ENCODE data around the gene ZNF391. TPM values are rescaled to one million over a fixed set of nuclear protein-coding genes. Genes with fewer than 3 reads are reported as not detected.
A peak's percentile ranks its signal among the peaks of the same experiment; 100 is the strongest.
"Not testable (repeated sequence)": the region's sequence is repeated elsewhere in the genome, so short reads cannot be mapped to it uniquely, and the experiment has no call there.

Gene ZNF391
- total RNA-seq (2014; rRNA removed) = 0.57 and 1.3 TPM in 2 replicates
- polyA plus RNA-seq (2012) = 0.11 TPM

DNA sequence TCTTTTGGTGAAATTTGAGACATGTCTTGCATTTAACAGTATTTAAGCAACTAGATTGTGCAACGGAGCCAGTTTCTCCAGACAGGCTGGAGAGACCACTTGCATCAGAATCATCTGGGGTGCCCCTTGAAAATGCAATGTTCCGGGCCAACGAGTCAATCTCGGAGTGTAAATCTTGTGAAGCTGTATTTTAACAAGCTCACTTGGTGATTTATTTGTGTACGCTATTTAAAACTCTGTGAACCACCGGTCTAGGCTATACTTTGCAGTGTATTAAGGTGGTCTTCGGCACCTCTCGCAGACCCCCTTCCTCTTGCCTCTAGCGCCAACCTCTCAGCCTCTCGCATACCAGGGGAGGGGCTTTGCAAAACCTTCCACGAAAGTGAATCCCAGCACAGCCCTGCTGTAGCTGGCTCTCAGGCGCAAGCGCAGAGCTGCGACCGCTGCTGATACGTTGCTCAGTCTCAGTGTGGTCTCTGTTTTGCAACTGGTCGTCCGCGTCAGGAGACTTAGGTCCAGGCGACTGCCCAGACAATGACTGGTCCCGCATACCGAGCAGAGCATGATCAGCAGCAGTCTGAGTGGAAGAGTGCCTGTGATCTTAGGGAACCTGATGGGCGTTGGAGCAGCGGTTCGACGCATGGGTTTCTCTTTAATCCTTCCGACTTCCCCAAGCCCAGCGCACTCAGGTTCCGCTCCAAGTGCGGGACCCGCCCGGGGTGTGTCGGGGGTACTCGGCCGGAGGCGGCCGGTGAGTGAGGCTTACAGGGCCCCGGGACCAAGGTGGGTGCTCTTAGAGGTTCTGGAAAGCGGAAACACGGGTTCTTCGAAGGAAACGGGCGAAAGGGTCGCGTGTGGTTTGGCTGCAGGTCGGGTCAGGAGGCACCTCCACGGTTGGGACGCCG is at the start of gene ZNF391:
TSS of gene ZNF391 (plus strand) at position 467 of the 905 bp plus-strand sequence. CDS start 11,612 bp downstream, outside the sequence.
- peak; percentile 69 for DNase-seq (ENCODE audit: low read depth)

DNA sequence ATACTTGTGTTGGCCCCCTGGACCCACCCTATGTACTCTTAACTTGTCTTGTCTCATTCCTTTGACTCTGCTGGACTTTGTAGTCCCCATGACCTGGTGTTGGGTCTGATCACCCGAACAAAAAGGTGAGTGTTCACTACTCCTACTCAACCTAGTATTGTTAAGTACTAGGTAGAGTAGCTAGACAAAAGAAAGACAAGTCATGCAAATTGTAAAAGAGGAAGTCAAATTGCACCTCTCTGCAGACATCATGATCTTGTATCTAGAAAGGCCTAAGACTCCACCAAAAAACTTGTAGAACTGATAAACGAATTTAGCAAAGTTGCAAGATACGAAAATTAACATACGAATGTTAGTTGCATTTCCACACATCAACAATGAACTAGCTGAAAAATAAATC is 35.7 kb upstream of the ZNF391 start:
- DNase-seq (ENCODE audit: low read depth) = no peak

DNA sequence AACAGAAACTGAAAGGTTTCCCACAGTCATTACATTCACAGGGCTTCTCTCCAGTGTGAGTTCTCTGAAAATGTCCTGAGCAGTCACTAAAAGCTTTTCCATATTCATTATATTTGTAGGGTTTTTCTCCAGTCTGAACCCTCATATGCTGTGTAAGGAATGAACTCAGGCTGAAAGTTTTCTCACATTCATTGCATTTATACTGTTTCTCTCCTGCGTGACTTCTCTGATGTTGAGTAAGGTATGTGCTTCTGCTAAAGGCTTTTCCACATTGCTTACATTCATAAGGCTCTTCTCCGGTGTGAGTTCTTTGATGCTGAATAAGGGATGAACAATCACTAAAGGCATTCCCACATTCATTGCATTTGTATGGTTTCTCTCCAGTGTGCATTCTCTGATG is 29.8 kb upstream of the ZNF391 start:
- no peak for DNase-seq (ENCODE audit: low read depth)

DNA sequence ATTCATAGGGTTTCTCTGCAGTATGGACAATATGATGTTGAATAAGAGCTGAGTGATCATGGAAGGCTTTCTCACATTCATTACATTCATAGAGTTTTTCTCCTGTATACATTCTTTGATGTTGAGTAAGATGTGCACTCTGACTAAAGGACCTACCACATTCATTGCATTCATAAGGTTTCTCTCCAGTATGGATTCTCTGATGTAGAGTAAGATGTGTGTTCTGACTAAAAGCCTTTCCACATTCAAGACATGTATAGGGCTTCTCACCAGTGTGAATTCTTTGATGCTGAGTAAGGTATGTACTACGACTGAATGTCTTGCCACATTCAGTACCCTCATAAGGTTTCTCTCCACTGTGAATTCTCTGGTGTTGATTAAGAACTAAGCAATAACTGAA is 29.3 kb upstream of the ZNF391 start:
- no peak for DNase-seq (ENCODE audit: low read depth)

DNA sequence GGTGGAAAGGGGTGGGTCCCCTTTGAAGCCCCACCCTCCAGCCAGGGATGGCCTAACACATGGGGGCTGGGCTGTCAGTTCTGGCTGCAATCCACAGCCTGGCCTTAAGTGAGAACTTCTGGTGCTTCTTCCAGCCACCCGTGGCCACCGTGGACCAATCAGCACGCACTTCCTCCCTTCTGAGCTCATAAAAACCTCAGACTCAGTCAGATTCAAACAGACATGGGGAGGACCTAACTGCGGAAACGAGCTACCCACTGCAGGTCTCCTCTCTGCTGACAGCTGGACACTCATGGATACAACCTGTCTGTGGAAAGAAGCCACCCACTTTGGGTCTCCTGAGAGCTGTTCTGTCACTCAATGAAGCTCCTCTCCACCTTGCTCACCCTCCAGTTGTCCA is 20.4 kb upstream of the ZNF391 start:
- DNase-seq (ENCODE audit: low read depth) = no peak

DNA sequence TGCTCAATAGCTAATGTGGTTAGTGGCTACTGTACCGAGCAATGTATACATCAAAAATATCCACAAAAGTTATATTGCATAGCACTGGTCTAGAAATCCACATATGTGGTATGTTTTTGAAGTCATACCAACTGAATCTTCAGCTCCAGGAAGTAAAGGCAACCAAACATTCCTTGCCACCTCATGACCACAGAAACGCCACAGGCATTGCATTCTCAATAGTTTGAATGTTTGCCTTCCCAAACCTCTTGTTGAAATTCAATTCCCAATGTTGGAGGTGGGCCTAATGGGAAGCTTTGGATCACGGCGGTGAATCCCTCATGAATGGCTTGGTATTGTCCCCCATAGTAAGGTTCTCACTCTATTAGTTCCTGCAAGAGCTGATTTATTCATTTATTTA is 18.2 kb upstream of the ZNF391 start:
- no peak for DNase-seq (ENCODE audit: low read depth)

DNA sequence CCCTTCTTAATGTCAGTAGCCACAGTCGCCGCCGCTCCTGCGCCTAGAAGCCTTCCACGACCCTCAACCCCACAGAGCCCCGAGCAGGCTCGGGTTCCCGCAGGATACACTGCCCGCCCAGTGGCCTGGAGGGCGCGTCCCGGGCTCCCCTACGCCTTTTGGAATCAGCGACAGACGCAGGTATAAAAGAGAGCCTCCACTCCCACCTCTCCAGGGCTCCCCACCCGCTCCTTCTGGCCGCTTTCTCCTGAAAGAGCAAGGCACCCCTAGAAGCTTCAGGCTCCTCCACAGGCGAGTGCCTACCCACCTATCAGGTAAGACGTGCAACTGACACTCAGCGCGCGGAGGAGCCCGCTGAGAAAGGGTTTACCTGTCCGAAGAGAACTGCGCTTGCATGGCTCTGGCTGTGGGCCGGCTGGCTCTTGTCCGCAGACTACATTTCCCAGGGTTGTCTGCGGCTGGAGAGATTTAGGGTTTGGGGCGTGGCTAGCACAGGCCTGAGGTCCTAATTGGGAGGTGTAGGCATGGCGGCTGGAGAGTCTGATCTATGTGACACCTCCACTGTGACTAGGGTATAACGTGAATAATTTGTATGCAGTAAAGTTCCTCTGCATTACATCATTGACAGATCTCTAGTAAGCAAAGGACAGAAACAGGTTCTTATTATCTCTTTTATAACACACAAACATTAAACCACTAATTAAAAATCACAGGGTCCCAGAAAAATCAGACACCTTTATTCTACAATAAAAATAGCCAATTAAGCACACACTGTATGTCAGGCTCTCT is 13.5 kb upstream of the ZNF391 start:
- peak; percentile 27 for DNase-seq (ENCODE audit: low read depth)

DNA sequence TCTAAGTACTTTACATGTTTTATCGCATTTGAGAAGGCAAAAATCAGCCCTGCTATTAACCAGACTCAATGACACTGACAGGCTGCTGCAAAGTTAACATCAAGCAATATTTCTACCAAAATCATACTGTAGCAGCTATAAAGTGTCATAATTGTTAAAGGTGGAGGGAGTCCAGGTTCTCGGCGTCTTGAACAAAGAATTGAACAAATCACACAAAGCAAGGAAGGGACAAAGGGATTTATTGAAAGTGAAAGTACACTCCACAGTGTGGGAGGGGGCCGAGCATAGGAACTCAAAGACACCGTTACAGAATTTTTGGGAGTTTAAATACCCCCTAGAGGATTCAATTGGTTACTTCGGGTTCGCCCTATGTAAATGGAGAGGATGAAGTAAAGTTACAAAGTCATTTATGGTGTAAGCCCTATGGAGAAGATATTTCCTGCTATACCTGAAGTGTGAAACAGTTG is 12.9 kb upstream of the ZNF391 start:
- DNase-seq (ENCODE audit: low read depth) = peak; percentile 8

DNA sequence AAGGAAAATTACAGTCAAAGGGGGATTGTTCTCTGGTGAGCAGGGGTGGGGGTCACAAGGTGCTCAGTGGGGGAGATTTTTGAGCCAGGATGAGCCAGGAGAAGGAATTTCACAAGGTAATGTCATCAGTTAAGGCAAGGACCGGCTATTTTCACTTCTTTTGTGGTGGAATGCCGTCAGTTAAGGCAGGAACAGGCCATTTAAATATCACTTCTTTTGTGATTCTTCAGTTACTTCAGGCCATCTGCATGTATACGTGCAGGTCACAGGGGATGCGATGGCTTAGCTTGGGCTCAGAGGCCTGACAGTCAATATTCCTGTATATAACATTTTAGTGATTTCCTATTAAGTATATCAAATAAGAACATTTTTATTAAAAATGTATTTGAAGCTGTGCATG is 10.2 kb upstream of the ZNF391 start:
- not testable (repeated sequence) for DNase-seq (ENCODE audit: low read depth)

DNA sequence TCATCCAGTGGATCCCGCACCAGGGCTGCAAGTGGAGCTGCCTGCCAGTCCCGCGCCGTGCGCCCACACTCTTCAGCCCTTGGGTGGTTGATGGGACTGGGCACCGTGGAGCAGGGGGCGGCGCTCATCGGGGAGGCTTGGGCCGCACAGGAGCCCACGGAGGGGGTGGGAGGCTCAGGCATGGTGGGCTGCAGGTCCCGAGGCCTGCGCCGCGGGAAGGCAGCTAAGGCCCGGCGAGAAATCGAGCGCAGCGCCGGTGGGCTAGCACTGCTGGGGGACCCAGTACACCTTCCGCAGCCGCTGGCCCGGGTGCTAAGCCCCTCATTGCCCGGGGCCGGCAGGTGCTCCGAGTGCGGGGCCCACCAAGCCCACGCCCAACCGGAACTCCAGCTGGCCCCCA is 7.6 kb upstream of the ZNF391 start:
- not testable (repeated sequence) for DNase-seq (ENCODE audit: low read depth)

DNA sequence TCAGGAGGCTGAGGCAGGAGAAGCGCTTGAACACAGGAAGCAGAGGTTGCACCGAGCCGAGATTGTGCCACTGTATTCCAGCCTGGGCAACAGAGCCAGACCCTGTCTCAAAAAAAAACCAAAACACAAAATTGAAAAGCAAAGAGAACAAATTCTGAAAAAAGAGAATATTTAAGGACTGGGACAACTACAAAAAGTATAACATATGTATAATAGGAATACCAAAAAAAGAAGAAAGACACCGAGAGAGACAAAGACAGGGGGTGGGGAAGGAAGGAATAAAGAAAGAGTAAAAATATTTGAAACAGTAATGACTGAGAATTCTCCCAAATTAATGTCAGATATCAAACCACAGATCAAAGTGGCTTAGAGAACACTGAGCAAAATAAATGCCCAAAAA is 5.5 kb upstream of the ZNF391 start:
- DNase-seq (ENCODE audit: low read depth) = no peak

DNA sequence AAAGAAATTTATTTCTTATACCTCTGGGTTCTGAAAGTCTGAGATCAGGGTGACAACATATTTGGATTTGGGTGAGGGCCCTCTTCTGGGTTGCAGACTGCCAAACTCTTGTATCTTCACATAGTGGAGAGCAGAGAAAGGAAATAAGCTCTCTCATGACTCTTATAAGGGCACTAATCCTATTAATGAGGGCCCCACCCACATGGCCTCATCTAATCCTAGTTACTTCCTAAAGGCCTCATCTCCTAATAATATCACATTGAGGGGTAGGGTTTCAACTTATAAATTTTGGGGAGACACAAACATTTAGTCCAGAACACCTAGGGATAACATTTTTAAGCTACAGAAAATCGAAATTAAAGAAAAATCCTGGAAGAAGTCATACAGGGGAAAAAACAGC is 5.1 kb upstream of the ZNF391 start:
- no peak for DNase-seq (ENCODE audit: low read depth)

DNA sequence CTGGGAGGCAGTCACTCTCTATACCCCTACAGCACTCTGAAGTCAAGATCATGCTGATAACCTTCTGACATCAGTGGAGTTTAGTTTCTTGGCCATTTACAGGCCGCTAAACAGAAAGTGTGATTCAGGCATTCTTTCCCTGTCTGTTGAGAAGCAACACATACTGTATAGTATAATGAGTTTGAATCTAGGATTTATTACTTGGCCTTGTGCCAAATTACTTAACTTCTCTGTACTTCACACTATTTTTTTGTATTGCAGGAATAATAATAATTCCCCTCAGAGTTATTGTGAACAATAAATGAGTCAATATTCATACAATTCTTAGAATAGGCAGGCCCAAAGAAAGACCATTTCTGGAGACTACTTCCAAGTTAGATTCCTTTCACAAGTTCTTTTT is 4.1 kb downstream of the ZNF391 start:
- no peak for DNase-seq (ENCODE audit: low read depth)

DNA sequence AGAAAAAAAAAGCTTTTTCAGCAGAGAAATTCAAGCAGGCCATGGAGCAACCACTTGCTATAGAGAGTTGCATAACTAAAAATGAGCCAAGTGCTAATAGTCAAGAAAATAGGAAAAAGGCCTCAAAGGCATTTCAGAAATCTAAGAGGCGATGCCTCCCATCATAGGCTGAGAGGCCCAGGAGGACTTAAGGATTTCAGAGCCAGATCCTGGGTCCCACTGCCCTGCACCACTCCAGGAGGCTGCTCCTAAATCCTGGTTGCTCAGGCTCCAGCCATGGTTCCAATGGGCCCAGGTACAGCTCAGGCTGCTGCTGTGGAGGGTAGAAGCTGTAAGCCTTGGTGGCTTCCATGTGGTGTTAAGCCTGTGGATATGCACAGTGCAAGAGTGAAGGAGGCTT is 5.5 kb downstream of the ZNF391 start:
- DNase-seq (ENCODE audit: low read depth) = no peak

DNA sequence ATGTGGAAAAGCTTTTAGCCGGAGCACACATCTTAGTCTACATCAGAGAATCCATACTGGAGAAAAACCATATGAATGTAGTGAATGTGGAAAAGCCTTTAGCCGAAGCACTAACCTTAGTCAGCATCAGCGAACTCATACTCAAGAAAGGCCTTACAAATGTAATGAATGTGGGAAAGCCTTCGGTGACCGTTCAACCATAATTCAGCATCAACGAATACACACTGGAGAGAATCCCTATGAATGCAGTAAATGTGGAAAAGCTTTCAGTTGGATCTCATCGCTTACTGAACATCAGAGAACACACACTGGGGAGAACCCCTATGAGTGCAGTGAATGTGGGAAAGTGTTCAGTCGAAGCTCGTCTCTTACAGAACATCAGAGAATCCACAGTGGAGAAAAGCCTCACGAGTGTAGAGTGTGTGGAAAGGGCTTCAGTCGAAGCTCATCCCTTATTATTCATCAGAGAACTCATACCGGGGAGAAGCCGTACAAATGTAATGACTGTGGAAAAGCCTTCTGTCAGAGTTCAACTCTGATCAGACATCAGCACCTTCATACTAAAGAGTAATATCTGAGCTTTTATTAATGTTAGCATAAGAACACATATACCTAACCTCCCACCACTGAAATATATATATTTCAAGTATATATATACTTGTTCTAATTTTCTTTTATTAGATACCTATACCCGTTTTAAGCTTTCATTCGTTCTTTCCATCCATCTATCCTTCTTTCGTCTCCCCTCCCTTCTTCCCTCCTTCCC is 12.5 kb downstream of the ZNF391 start:
- DNase-seq (ENCODE audit: low read depth) = no peak

DNA sequence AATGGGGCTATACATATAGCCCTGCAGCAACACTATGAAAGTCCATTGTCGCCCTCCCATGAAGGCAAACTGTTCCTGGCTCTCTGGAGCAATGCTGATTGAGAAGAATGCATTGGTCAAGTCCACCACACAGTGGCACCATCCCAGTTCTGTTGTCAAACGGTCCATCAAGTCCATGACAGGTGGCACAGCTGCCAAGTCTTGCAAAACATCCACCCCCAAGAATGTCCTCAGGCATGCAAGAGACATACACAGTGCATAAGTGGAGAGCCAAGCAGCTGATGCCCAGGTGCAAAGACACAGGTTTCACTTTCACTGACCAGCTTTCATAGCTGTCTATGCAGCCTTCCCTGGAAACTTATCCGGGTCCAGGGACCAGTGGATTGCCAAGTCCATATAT is 17.5 kb downstream of the ZNF391 start:
- DNase-seq (ENCODE audit: low read depth) = peak; percentile 9

DNA sequence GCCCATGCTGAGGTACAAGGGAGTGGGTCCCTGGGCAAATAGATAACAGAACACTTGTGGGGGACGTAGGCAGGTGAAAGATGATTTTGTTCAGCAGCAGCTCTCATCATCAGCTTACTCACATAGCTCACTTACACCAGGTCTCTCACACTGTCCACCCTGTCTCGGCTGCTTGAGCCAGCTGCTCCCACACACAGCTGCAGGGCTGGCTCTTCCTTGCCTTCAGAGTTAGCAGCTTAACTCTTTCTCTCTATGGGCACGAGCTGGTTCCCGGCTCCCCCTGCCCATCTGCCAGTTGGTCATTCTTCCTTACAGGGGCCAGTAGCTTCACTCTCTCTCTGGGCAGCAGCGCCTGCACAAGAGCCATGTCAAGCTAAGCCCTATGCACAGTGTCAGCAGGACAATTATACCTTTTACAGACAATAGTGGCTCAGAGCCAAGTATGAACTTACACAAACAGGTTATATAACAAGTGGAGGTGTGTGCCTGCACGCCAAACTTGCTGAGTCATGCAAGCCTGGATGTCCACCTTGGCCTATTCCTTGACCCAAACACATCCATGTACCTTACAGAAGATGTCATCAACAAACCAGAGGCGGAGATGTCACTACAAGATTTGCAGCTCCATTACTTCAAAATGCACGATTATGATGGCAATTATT is 18.7 kb downstream of the ZNF391 start:
- no peak for DNase-seq (ENCODE audit: low read depth)

DNA sequence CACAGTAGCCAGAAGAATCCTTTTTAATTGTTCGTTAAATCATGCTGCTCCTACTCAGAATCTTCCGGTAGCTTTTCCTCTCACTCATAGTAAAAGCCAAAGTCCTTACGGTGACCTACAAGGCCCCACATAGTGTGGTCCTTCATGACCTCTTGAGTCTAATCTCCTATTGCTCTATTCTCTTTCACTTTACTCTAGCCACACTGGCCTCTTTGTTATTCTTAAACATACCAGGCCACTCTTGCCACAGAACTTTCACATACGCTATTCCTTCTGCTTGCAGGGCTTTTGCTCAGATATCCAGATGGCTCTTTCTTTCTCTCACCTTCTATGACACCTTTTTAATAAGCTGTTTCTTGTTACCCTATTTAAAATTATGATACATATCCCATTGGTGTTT is 25.7 kb downstream of the ZNF391 start:
- DNase-seq (ENCODE audit: low read depth) = no peak

DNA sequence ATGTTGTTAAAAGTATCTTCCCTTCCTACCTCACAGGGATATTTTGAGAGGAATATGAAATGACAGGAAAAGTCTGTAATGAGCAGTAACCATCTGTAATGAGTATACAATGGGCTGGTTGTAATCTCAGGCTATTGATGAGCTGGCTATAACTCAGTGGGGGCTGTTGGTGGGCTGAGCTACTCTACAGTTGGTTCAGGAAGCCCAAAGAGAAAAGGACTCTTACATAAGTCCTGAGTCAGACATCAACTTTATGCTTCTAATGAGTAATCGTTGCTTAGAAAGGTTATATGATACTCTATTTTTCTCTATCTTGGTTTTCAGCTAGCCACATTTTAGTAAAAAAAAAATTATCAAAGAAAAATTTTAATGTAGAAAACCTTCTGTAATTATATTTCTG is 26.4 kb downstream of the ZNF391 start:
- DNase-seq (ENCODE audit: low read depth) = peak; percentile 3

DNA sequence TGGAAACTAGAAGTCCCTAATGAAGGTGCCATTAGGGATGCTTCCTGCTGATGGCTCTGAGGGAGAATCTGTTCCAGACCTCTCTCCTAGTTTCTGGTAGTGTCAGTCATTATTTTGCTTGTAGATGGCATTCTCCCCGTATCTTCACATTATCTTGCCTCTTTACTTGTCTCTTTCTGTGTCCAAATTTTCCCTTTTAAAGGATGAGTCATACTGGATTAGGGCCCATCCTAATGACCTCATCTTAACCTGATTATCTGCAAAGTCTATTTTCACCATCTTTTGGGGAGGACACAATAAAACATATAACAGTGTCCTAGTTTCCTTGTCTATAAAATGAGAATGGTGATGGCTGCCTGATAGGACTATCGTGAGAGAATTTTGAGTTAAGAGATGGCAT is 27.3 kb downstream of the ZNF391 start:
- DNase-seq (ENCODE audit: low read depth) = no peak

DNA sequence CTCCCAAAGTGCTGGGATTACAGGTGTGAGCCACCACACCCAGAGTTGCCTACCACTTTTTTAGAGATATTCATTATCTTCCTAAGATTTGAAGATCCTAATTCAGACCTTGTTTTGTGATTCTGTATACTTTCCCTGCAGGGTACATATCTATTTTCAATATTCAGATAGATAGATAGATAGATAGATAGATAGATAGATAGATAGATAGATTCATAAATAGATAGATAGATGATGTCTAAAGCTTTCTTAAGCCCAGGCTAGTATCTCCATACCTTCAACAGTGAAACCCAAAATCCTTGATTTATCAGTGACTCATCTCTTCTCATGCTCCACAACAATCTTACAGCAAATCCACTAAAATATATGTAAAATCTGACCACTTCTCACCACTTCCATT is 30.8 kb downstream of the ZNF391 start:
- no peak for DNase-seq (ENCODE audit: low read depth)

Data from LHCN-M2 (cell line).